Upper lobe of left lung (tissue), 4 donors: ENCODE data around the gene C5orf47.

ENCODE experiments used
- CTCF ChIP-seq, 6 experiments: fragments of 450-650 bp in 4 of 6; fragments of 200-600 bp in 2 of 6; sonication (generic) in 2 of 6; IDR thresholded peaks; one replicate each; pipeline ENCODE4 v1.5.1; 2016 to 2019; ENCODE audit warnings: antibody characterized with exemption in 6 of 6
- EP300 ChIP-seq, 4 donors: sonication (generic); formaldehyde crosslinking; IDR thresholded peaks; one replicate each; pipeline ENCODE4 v1.5.1; 2017; ENCODE audit warnings: antibody characterized with exemption in 4 of 4, control low read depth in 2 of 4

- TF ChIP-seq CTCF (IDR thresholded peaks at IDR 0.05) = no peak
- TF ChIP-seq EP300 (IDR thresholded peaks at IDR 0.05) = no peak
These were observed 31.9 kb downstream of the C5orf47 start for GRCh38 chr5:174020928-174021304.
